ENCODE results near the gene SLC22A14.

DNA sequence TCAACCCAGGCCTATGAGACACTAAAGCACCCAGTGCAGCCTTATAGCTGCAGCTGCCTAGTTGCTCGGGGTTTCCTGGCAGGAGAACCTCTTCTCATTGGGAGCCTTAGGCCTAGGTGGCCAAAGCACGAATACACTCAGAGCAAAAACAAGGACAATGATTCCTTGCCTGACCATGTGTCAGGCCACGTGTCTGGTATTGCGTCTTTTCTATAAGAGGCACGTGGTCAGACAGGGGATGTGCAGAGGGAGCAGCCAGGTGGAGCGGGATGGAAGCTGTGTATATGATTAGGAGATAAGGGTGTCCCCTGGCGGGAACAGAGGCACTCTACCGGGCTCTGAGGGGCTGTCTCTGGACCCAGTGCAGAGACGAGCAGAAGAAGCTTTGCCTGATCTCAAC is 26.4 kb downstream of the SLC22A14 start:
- TF ChIP-seq, protein P1, sequence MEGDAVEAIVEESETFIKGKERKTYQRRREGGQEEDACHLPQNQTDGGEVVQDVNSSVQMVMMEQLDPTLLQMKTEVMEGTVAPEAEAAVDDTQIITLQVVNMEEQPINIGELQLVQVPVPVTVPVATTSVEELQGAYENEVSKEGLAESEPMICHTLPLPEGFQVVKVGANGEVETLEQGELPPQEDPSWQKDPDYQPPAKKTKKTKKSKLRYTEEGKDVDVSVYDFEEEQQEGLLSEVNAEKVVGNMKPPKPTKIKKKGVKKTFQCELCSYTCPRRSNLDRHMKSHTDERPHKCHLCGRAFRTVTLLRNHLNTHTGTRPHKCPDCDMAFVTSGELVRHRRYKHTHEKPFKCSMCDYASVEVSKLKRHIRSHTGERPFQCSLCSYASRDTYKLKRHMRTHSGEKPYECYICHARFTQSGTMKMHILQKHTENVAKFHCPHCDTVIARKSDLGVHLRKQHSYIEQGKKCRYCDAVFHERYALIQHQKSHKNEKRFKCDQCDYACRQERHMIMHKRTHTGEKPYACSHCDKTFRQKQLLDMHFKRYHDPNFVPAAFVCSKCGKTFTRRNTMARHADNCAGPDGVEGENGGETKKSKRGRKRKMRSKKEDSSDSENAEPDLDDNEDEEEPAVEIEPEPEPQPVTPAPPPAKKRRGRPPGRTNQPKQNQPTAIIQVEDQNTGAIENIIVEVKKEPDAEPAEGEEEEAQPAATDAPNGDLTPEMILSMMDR (IDR thresholded peaks at IDR 0.05), result no peak
- no peak for TF ChIP-seq POLR2A (IDR thresholded peaks at IDR 0.05)

Measured in Peyer's patch (tissue), 4 donors.